Panc1 (cell line): Measurements from ENCODE around the gene CDH10. TPM values are rescaled to one million over a fixed set of nuclear protein-coding genes. Genes with fewer than 3 reads are reported as not detected.

ENCODE experiments used
- ATAC-seq: fragments of 200-7000 bp; cut with Tn5 transposase; 2 replicates; pipeline ENCODE4 v1.9.1; 2020; ENCODE audit warnings: mild to moderate bottlenecking, moderate library complexity
- BruUV-seq: library from RNA; stranded (reverse); fragments of 400-500 nt; replicated peaks from 2 replicates; lab custom pipeline; 2021; lab: Mats Ljungman, UMichigan
- CTCF ChIA-PET: fragments of 300-600 bp; sonication (Branson Sonifier 250); formaldehyde crosslinking; loops from one replicate; lab custom pipeline; 2022; ENCODE audit warnings: antibody characterized with exemption; lab: Charles Lee
- POLR2A ChIA-PET: fragments of 300-600 bp; sonication (Branson Sonifier 250); formaldehyde crosslinking; loops from one replicate; lab custom pipeline; 2022; ENCODE audit warnings: antibody characterized with exemption; lab: Charles Lee
- DNase-seq: peaks from one replicate; pipeline ENCODE4 v3.0.0-alpha.2; 2010; ENCODE audit warnings: low read depth, low spot score
- H3K27ac ChIP-seq: 2 replicates; pipeline ENCODE4 v1.5.1; 2011; ENCODE audit warnings: mild to moderate bottlenecking, low read length, inconsistent platforms
- H3K27me3 ChIP-seq: fragments of 200-500 bp; sonication (Bioruptor generic); 2 replicates; pipeline ENCODE4 v1.6.0; 2014; ENCODE audit warnings: low read length, inconsistent platforms; ENCODE audit not compliant: control insufficient read depth, insufficient read depth
- H3K36me3 ChIP-seq: fragments of 200-500 bp; sonication (Bioruptor generic); 2 replicates; pipeline ENCODE4 v1.5.1; 2014; ENCODE audit warnings: inconsistent platforms, mild to moderate bottlenecking, low read length, moderate library complexity; ENCODE audit not compliant: control insufficient read depth, insufficient read depth
- H3K4me1 ChIP-seq: 2 replicates; pipeline ENCODE4 v1.5.1; 2011; ENCODE audit warnings: inconsistent platforms, mild to moderate bottlenecking, low read length, moderate library complexity; ENCODE audit not compliant: control insufficient read depth, insufficient read depth
- H3K4me3 ChIP-seq, 2 experiments: 2 replicates each; pipeline ENCODE4 v1.5.1; 2011 to 2012; ENCODE audit warnings: low read depth in 2 of 2, low read length in 2 of 2, mild to moderate bottlenecking in 2 of 2, inconsistent platforms in 1 of 2, moderate library complexity in 1 of 2
- H3K9me3 ChIP-seq: fragments of 200-500 bp; sonication (Bioruptor generic); 2 replicates; pipeline ENCODE4 v1.5.1; 2014; ENCODE audit warnings: low read depth, mild to moderate bottlenecking, inconsistent platforms, low read length, moderate library complexity; ENCODE audit not compliant: control insufficient read depth, insufficient read depth
- CTCF ChIP-seq: fragments of 450-650 bp; IDR thresholded peaks from 2 replicates; pipeline ENCODE4 v1.5.1; 2017; ENCODE audit warnings: mild to moderate bottlenecking
- POLR2AphosphoS5 ChIP-seq: IDR thresholded peaks from 2 replicates; pipeline ENCODE4 v1.6.1; 2012; ENCODE audit warnings: mild to moderate bottlenecking, low read depth, low read length, moderate library complexity
- REST ChIP-seq, 2 experiments: IDR thresholded peaks; 2 replicates each; pipeline ENCODE4 v1.6.1; 2011 to 2012; ENCODE audit warnings: low read depth in 2 of 2, control low read depth in 1 of 2, low read length in 1 of 2, mild to moderate bottlenecking in 1 of 2, moderate library complexity in 1 of 2; ENCODE audit not compliant: insufficient read depth in 1 of 2
- SIN3A ChIP-seq: IDR thresholded peaks from 2 replicates; pipeline ENCODE4 v1.6.1; 2012; ENCODE audit warnings: low read depth, mild to moderate bottlenecking, low read length, moderate library complexity, borderline replicate concordance; ENCODE audit not compliant: insufficient read depth
- TCF7L2 ChIP-seq: IDR thresholded peaks from 2 replicates; pipeline ENCODE4 v1.6.1; 2011; ENCODE audit warnings: mild to moderate bottlenecking, low read depth, low read length, inconsistent platforms
- in situ Hi-C: cut with HindIII; loops from 2 replicates; pipeline ENCODE4 v1.10.0; 2016; ENCODE audit warnings: low sequenced_read_pairs, low pct_unique_long_range_greater_than_20kb
- intact Hi-C: fragments of 100-400 bp; cut with micrococcal nuclease; formaldehyde crosslinking; loops from one replicate; pipeline ENCODE4 v1.10.0; 2022; ENCODE audit not compliant: unreplicated experiment
- total RNA-seq: library from RNA; stranded (reverse); gene quantifications from one replicate; pipeline ENCODE4 v1.2.1, GENCODE V29; 2021; ENCODE audit not compliant: unreplicated experiment

CDH10 gene
- total RNA-seq, 1 experiment from 2014 or later = 0.72 TPM

- no peak for DNase-seq
- no peak for TF ChIP-seq TCF7L2
- no peak for TF ChIP-seq REST (IDR thresholded peaks at IDR 0.05; ENCODE audit: insufficient read depth in 1 of 2, low read depth in 2 of 2, low read length in 1 of 2)
- no peak for TF ChIP-seq CTCF
- TF ChIP-seq POLR2AphosphoS5 = no peak
- intact Hi-C loops = no loop called here
- ChIA-PET POLR2A (no interaction called here), CTCF (no interaction called here)
- Histone ChIP-seq H3K4me3 (no peak overlapping the region), H3K27ac (no peak overlapping the region), H3K36me3 (no peaks in the 10 kb centered on the region), H3K4me1 (no peaks in the 10 kb centered on the region), H3K27me3 (no peaks in the 10 kb centered on the region), H3K9me3 (no peaks in the 10 kb centered on the region)
- BruUV-seq = no TSS peak
- no peak for ATAC-seq
- in situ Hi-C loops = no loop called here
Observed at GRCh38 chr5:24609706-24610105, 35.1 kb downstream of the CDH10 start.

- no peak overlapping the region for H3K4me3 ChIP-seq
- no peaks in the 10 kb centered on the region for H3K27me3 ChIP-seq
- H3K36me3 ChIP-seq = no peaks in the 10 kb centered on the region
- in situ Hi-C loops = no loop called here
- TF ChIP-seq POLR2AphosphoS5 = no peak
- TF ChIP-seq SIN3A = no peak
- no peak for TF ChIP-seq CTCF
- TF ChIP-seq TCF7L2 = no peak
- no peak for TF ChIP-seq REST (IDR thresholded peaks at IDR 0.05; ENCODE audit: insufficient read depth in 1 of 2, low read depth in 2 of 2, low read length in 1 of 2)
- no peaks in the 10 kb centered on the region for H3K4me1 ChIP-seq
- H3K9me3 ChIP-seq = no peaks in the 10 kb centered on the region
- ChIA-PET CTCF (no interaction called here), POLR2A (no interaction called here)
- BruUV-seq = no TSS peak
- ATAC-seq = no peak
- no peak overlapping the region for H3K27ac ChIP-seq
- no peak for DNase-seq
- intact Hi-C loops = no loop called here
Observed at GRCh38 chr5:24606971-24607370, 37.8 kb downstream of the CDH10 start.
